ENCODE results near the gene SLC16A3. TPM values are rescaled to one million over a fixed set of nuclear protein-coding genes. Genes with fewer than 3 reads are reported as not detected.

The SLC16A3 gene
- total RNA-seq, 6 experiments from 2014 or later: 4.1 to 34.0 (median 7.3) TPM

GRCh38 chr17:82285141-82285540 is 56.3 kb downstream of the SLC16A3 start:
- WGBS (ENCODE audit: insufficient coverage, low coverage, low lambda C conversion rate, missing lambda C conversion rate): 76% methylated on average over 8 of the region's 8 CpGs
- Histone ChIP-seq H3K36me3 (no peaks in the 10 kb centered on the region), H3K27me3 (no peaks in the 10 kb centered on the region), H3K9me3 (no peaks in the 10 kb centered on the region), H3K4me1 (peaks cover 0 to 4% (median under 1%) of the 10 kb centered on the region in 4 donors), H3K27ac (no peak overlapping the region), H3K4me3 (no peak overlapping the region)
- TF ChIP-seq POLR2A (IDR thresholded peaks at IDR 0.05) (no peak), CTCF (IDR thresholded peaks at IDR 0.05) (no peak)
- no peak for DNase-seq
- intact Hi-C loops (cut with DNase I): no loop called here
- no peak for ATAC-seq

GRCh38 chr17:82287013-82287867 is 58.4 kb downstream of the SLC16A3 start:
- DNase-seq (no peak), ATAC-seq (no peak)
- no peak for TF ChIP-seq POLR2A (IDR thresholded peaks at IDR 0.05)
- TF ChIP-seq CTCF (IDR thresholded peaks at IDR 0.05): no peak
- Histone ChIP-seq H3K4me1 (peaks cover 0 to 4% (median under 1%) of the 10 kb centered on the region in 4 donors), H3K36me3 (no peaks in the 10 kb centered on the region), H3K27ac (no peak overlapping the region), H3K27me3 (no peaks in the 10 kb centered on the region), H3K9me3 (no peaks in the 10 kb centered on the region), H3K4me3 (no peak overlapping the region)
- 74% methylated on average over 7 of the region's 9 CpGs for WGBS (ENCODE audit: insufficient coverage, low coverage, low lambda C conversion rate, missing lambda C conversion rate)
- intact Hi-C loops (cut with DNase I): no loop called here

GRCh38 chr17:82287868-82288801 is 59.3 kb downstream of the SLC16A3 start:
- TF ChIP-seq POLR2A (IDR thresholded peaks at IDR 0.05) (no peak), CTCF (IDR thresholded peaks at IDR 0.05) (no peak)
- Histone ChIP-seq H3K9me3 (no peaks in the 10 kb centered on the region), H3K36me3 (no peaks in the 10 kb centered on the region), H3K27ac (no peak overlapping the region), H3K27me3 (no peaks in the 10 kb centered on the region), H3K4me3 (no peak overlapping the region), H3K4me1 (peaks cover 0 to 4% (median under 1%) of the 10 kb centered on the region in 4 donors)
- ATAC-seq (peak; percentile 27 to 50 (median 46)), DNase-seq (peak in 2 of 3 donors; percentile 61 to 79)
- intact Hi-C loops (cut with DNase I): no loop called here
- 52% methylated on average over 16 of the region's 19 CpGs for WGBS (ENCODE audit: insufficient coverage, low coverage, low lambda C conversion rate, missing lambda C conversion rate)

Small RNA genes within 50 kb of the gene (microRNA-seq; reads per million reads assigned to microRNA genes)
- 0 reads per million in 2 donors for gene MIR6787

Other genes with a start within 250 kb of the SLC16A3 start
- 10 to 100 TPM; 27.3 to 81.1 (median 47.8) TPM for gene CENPX, start 206.2 kb upstream of the SLC16A3 start, total RNA-seq
- gene LRRC45, start 205.7 kb upstream of the SLC16A3 start, total RNA-seq: 10 to 100 TPM in 3 of 6 experiments, 1 to 10 TPM in 3; 4.9 to 15.6 (median 11.9) TPM
- gene RAC3, start 197.4 kb upstream of the SLC16A3 start, total RNA-seq: 1 to 10 TPM; 3.4 to 9.0 (median 5.4) TPM
- 1,000 to 10,000 TPM in 2 of 6 experiments, 100 to 1,000 TPM in 4; 389 to 1,607 (median 735) TPM for gene DCXR, start 191.3 kb upstream of the SLC16A3 start, total RNA-seq
- 10 to 100 TPM; 29.9 to 53.3 (median 43.7) TPM for gene RFNG, start 177.2 kb upstream of the SLC16A3 start, total RNA-seq
- gene GPS1, start 177.1 kb upstream of the SLC16A3 start, total RNA-seq: 10 to 100 TPM; 46.5 to 93.5 (median 62.1) TPM
- 100 to 1,000 TPM in 2 of 6 experiments, 10 to 100 TPM in 4; 61.8 to 115 (median 89.9) TPM for gene DUS1L, start 163.2 kb upstream of the SLC16A3 start, total RNA-seq
- 100 to 1,000 TPM in 4 of 6 experiments, 10 to 100 TPM in 2; 76.5 to 290 (median 217) TPM for gene FASN, start 130.8 kb upstream of the SLC16A3 start, total RNA-seq
- 10 to 100 TPM; 10.1 to 37.4 (median 17.2) TPM for gene CCDC57, start 16.2 kb upstream of the SLC16A3 start, total RNA-seq
- 10 to 100 TPM; 32.7 to 73.0 (median 45.9) TPM for gene CSNK1D, start 44.7 kb downstream of the SLC16A3 start, total RNA-seq
- gene CD7, start 88.6 kb downstream of the SLC16A3 start, total RNA-seq: 1 to 10 TPM in 4 of 6 experiments, under 1 TPM in 2; 0.31 to 3.2 (median 1.3) TPM
- gene SECTM1, start 104.7 kb downstream of the SLC16A3 start, total RNA-seq: 1 to 10 TPM; 3.9 to 7.4 (median 5.8) TPM
- not detected for gene TEX19, start 130.2 kb downstream of the SLC16A3 start, total RNA-seq
- not detected for gene UTS2R, start 142.7 kb downstream of the SLC16A3 start, total RNA-seq
- 10 to 100 TPM in 5 of 6 experiments, 1 to 10 TPM in 1; 9.6 to 30.4 (median 20.2) TPM for gene HEXD, start 189.3 kb downstream of the SLC16A3 start, total RNA-seq
- 10 to 100 TPM; 13.5 to 23.4 (median 16.2) TPM for gene OGFOD3, start 189.5 kb downstream of the SLC16A3 start, total RNA-seq
- gene CYBC1, start 221.7 kb downstream of the SLC16A3 start, total RNA-seq: 10 to 100 TPM; 29.4 to 82.4 (median 46.4) TPM
- gene NARF, start 229.7 kb downstream of the SLC16A3 start, total RNA-seq: 10 to 100 TPM in 5 of 6 experiments, 1 to 10 TPM in 1; 9.3 to 48.6 (median 21.8) TPM